T-helper 2 cell treated with Interferon-gamma antibody and Interleukin-4, amounts not matched to agents 5 μg/mL and 100 μg/mL, for 36 hours (primary cell): ENCODE measurements around the gene HMGCR.

ENCODE experiments used
- DNase-seq: peaks from one replicate; pipeline ENCODE4 v3.0.0; 2021; ENCODE audit warnings: low spot score
- H3K27ac Mint-ChIP-seq: one replicate; pipeline ENCODE4 v1.8.0; 2021; ENCODE audit warnings: mild to moderate bottlenecking, mixed read lengths
- H3K27me3 Mint-ChIP-seq: one replicate; pipeline ENCODE4 v1.8.0; 2021; ENCODE audit warnings: low read depth, mixed read lengths
- H3K36me3 Mint-ChIP-seq: one replicate; pipeline ENCODE4 v1.8.0; 2021; ENCODE audit warnings: low read depth, mixed read lengths
- H3K4me1 Mint-ChIP-seq: one replicate; pipeline ENCODE4 v1.8.0; 2021; ENCODE audit warnings: low read depth, mixed read lengths
- H3K4me3 Mint-ChIP-seq: one replicate; pipeline ENCODE4 v1.8.0; 2022; ENCODE audit warnings: mild to moderate bottlenecking, moderate library complexity, mixed read lengths
- H3K9me3 Mint-ChIP-seq: one replicate; pipeline ENCODE4 v1.8.0; 2021; ENCODE audit warnings: mixed read lengths

The HMGCR gene

GRCh38 chr5:75375414-75375813, 38.4 kb downstream of the HMGCR start:
- Mint-ChIP-seq H3K9me3 (no peaks in the 10 kb centered on the region), H3K4me1 (no peaks in the 10 kb centered on the region), H3K4me3 (no peak overlapping the region), H3K27me3 (no peaks in the 10 kb centered on the region), H3K27ac (no peak overlapping the region), H3K36me3 (peaks cover 23% of the 10 kb centered on the region)
- DNase-seq = no peak

- peaks cover 32% of the 10 kb centered on the region for H3K36me3 Mint-ChIP-seq
- H3K4me1 Mint-ChIP-seq = peaks cover 12% of the 10 kb centered on the region
- H3K27me3 Mint-ChIP-seq = no peaks in the 10 kb centered on the region
- no peak for DNase-seq
- H3K9me3 Mint-ChIP-seq = no peaks in the 10 kb centered on the region
- H3K27ac Mint-ChIP-seq = no peak overlapping the region
- no peak overlapping the region for H3K4me3 Mint-ChIP-seq
These were observed 43.1 kb downstream of the HMGCR start for GRCh38 chr5:75380099-75380498.

GRCh38 chr5:75381456-75381855, 44.4 kb downstream of the HMGCR start:
- H3K36me3 Mint-ChIP-seq = peaks cover 29% of the 10 kb centered on the region
- no peak overlapping the region for H3K4me3 Mint-ChIP-seq
- DNase-seq = no peak
- no peak overlapping the region for H3K27ac Mint-ChIP-seq
- H3K9me3 Mint-ChIP-seq = no peaks in the 10 kb centered on the region
- no peaks in the 10 kb centered on the region for H3K27me3 Mint-ChIP-seq
- H3K4me1 Mint-ChIP-seq = peaks cover 12% of the 10 kb centered on the region

GRCh38 chr5:75384218-75384617, 47.2 kb downstream of the HMGCR start:
- H3K36me3 Mint-ChIP-seq = peaks cover 40% of the 10 kb centered on the region
- no peak for DNase-seq
- no peaks in the 10 kb centered on the region for H3K9me3 Mint-ChIP-seq
- H3K4me3 Mint-ChIP-seq = no peak overlapping the region
- no peaks in the 10 kb centered on the region for H3K27me3 Mint-ChIP-seq
- H3K27ac Mint-ChIP-seq = no peak overlapping the region
- H3K4me1 Mint-ChIP-seq = peaks cover 12% of the 10 kb centered on the region

GRCh38 chr5:75387806-75388205, 50.8 kb downstream of the HMGCR start:
- H3K36me3 Mint-ChIP-seq = peaks cover 44% of the 10 kb centered on the region
- no peak overlapping the region for H3K4me3 Mint-ChIP-seq
- peaks cover 18% of the 10 kb centered on the region for H3K4me1 Mint-ChIP-seq
- no peak overlapping the region for H3K27ac Mint-ChIP-seq
- no peak for DNase-seq
- no peaks in the 10 kb centered on the region for H3K27me3 Mint-ChIP-seq
- H3K9me3 Mint-ChIP-seq = no peaks in the 10 kb centered on the region

- no peak overlapping the region for H3K4me3 Mint-ChIP-seq
- peak overlapping the region; percentile 2 for H3K27ac Mint-ChIP-seq
These were observed 52.4 kb downstream of the HMGCR start for GRCh38 chr5:75389430-75389829.

GRCh38 chr5:75395277-75395676, 58.3 kb downstream of the HMGCR start:
- DNase-seq = no peak
- Mint-ChIP-seq H3K27me3 (no peaks in the 10 kb centered on the region), H3K4me3 (no peak overlapping the region), H3K27ac (no peak overlapping the region), H3K36me3 (peaks cover 29% of the 10 kb centered on the region), H3K4me1 (peaks cover 3% of the 10 kb centered on the region), H3K9me3 (no peaks in the 10 kb centered on the region)

More at GRCh38 chr5:75389430-75389829, 52.4 kb downstream of the HMGCR start:
- Mint-ChIP-seq H3K4me1 (peaks cover 12% of the 10 kb centered on the region), H3K27me3 (no peaks in the 10 kb centered on the region), H3K9me3 (no peaks in the 10 kb centered on the region), H3K36me3 (peaks cover 39% of the 10 kb centered on the region)
- DNase-seq = peak; percentile 8

GRCh38 chr5:75405296-75405695, 68.3 kb downstream of the HMGCR start:
- peaks cover 18% of the 10 kb centered on the region for H3K36me3 Mint-ChIP-seq

More at GRCh38 chr5:75405296-75405695, 68.3 kb downstream of the HMGCR start:
- Mint-ChIP-seq H3K9me3 (no peaks in the 10 kb centered on the region), H3K4me1 (peaks cover 3% of the 10 kb centered on the region), H3K27me3 (no peaks in the 10 kb centered on the region), H3K27ac (no peak overlapping the region), H3K4me3 (no peak overlapping the region)
- DNase-seq = no peak
